Mucosa of descending colon (tissue), 3 donors: Measurements from ENCODE around the gene SNRPA. TPM values are rescaled to one million over a fixed set of nuclear protein-coding genes. Genes with fewer than 3 reads are reported as not detected.
"Not testable (repeated sequence)": the region's sequence is repeated elsewhere in the genome, so short reads cannot be mapped to it uniquely, and the experiment has no call there.

ENCODE experiments used
- ATAC-seq: fragments of 200-7000 bp; cut with Tn5 transposase; one replicate; pipeline ENCODE4 v1.9.1; 2020; ENCODE audit warnings: mild to moderate bottlenecking, moderate library complexity
- DNase-seq, 3 donors: peaks; one replicate each; pipeline ENCODE4 v3.0.0-alpha.2; 2020
- H3K36me3 ChIP-seq: fragments of 200-600 bp; one replicate; pipeline ENCODE4 v1.8.0; 2021; ENCODE audit warnings: low read depth, mild to moderate bottlenecking
- H3K4me1 ChIP-seq: fragments of 200-600 bp; one replicate; pipeline ENCODE4 v1.8.0; 2021; ENCODE audit warnings: low read depth, mild to moderate bottlenecking
- H3K4me3 ChIP-seq: fragments of 200-600 bp; one replicate; pipeline ENCODE4 v1.8.0; 2021; ENCODE audit warnings: mild to moderate bottlenecking
- H3K9me3 ChIP-seq: fragments of 200-600 bp; one replicate; pipeline ENCODE4 v1.8.0; 2021; ENCODE audit warnings: mild to moderate bottlenecking
- intact Hi-C, 2 donors: fragments of 100-400 bp; cut with DNase I in 1 of 2; cut with micrococcal nuclease in 1 of 2; formaldehyde crosslinking; loops; one replicate each; pipeline versions ENCODE4 v1.11.0 to v1.11.1; 2022; cut with DNase I, micrococcal nuclease
- total RNA-seq, 3 donors: library from RNA; stranded (reverse); fragmentation: NEBNext Ultra II Directional in 2 of 3; extraction: Animal tissue kit (Norgen Biotek cat#: 25700) in 2 of 3; gene quantifications; one replicate each; pipeline versions ENCODE4 v1.2.1 to v1.2.4, GENCODE V29; 2021 to 2023
- TF ChIP-seq, protein P1 (sequence below): fragments of 200-600 bp; IDR thresholded peaks from one replicate; pipeline ENCODE4 v1.8.0; 2022; ENCODE audit warnings: antibody characterized with exemption, mild to moderate bottlenecking
- donor health status: DM: no; HTN: no; CAD: no; lungs with moderate emphysema.
- donor health status: DM: no; HTN: no; CAD: no.
- donor health status: DM: no; HTN: yes; CAD: no.

Gene SNRPA
- total RNA-seq, 3 donors from 2014 or later = 54.0 to 81.7 (median 59.9) TPM

DNA sequence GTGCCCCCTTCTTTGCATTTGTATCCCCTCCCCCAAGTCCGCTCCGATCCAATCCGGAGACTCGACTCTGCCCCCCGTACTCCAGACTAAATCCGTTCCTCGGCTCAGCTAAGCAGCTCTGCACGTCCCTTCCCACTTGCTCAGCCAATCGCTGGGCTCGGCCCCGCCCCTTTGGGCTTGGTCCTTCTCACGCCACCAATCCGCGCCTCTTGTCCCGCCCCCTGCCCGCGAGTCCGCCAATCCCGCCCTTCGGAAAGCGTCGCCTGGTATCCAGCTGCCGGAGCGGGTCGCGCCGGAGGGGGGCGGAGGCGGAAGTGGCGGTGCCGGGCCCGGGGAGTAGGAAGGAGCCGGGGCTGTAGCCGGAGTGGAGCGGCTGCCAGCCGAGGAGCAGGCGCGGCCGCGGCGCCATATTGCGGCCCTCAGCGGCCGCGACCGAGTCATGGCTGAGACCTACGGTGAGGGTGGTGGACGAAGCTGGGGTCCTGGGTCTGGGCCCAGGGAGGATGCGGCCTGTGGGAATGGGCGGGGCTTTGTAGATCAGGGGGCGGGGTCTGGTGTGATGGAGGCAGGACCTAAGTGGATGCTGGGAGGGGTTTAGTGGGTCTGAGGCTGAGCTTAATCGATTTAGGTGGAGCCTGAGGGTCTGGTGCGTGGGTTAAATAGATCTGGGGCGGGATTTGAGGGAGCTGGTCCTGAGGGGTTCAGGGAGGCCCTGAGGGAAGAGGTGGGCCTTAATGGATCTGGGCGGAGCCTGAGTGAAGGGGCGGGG lies 27.1 kb downstream of the SNRPA start, which contains the start of gene RAB4B:
Gene RAB4B, plus strand, starts transcription at position 311 of the 769 bp plus-strand sequence. Its CDS starts 129 bp downstream, at position 440.
- H3K9me3 ChIP-seq = no peaks in the 10 kb centered on the region
- peaks cover 4% of the 10 kb centered on the region for H3K4me1 ChIP-seq
- ATAC-seq (peak; percentile 90), DNase-seq (peak; percentile 100)
- peak within 1 kb of the TSS; percentile 58 for H3K4me3 ChIP-seq
- intact Hi-C loops = no loop called here
- no peaks in the 10 kb centered on the region for H3K36me3 ChIP-seq
- TF ChIP-seq, protein P1, sequence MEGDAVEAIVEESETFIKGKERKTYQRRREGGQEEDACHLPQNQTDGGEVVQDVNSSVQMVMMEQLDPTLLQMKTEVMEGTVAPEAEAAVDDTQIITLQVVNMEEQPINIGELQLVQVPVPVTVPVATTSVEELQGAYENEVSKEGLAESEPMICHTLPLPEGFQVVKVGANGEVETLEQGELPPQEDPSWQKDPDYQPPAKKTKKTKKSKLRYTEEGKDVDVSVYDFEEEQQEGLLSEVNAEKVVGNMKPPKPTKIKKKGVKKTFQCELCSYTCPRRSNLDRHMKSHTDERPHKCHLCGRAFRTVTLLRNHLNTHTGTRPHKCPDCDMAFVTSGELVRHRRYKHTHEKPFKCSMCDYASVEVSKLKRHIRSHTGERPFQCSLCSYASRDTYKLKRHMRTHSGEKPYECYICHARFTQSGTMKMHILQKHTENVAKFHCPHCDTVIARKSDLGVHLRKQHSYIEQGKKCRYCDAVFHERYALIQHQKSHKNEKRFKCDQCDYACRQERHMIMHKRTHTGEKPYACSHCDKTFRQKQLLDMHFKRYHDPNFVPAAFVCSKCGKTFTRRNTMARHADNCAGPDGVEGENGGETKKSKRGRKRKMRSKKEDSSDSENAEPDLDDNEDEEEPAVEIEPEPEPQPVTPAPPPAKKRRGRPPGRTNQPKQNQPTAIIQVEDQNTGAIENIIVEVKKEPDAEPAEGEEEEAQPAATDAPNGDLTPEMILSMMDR = no peak

DNA sequence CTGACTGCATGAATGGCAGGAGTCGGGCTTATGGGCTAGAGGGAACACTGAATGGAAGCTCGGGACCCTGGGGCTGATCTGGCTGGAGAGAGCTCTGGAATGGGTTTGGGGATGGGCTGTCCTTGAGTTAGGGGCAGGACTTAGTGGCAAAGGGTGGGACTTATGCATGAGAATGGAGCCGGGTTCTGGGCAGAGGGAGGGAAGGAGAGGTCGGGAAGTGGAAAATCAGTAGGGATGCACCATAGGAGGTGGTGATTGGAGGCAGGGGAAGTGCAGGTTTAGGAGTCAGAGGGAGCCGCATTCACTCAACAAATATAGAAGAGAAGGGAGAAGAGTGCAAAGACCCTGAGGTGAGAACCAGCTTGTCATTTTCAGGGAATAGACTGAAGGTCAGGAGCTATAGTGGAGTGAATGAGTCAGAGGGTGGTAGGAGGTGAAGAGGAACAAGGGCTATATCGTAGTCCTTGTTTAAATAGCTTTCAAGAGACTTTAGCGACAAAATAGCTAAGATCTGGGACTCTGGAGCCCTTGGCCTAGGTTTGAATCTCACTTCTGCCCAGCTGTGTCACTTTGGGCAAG lies 27.8 kb downstream of the SNRPA start:
- TF ChIP-seq, protein P1 = no peak
- intact Hi-C loops = no loop called here
- DNase-seq (no peak), ATAC-seq (peak; percentile 6)
- no peaks in the 10 kb centered on the region for H3K36me3 ChIP-seq
- no peaks in the 10 kb centered on the region for H3K9me3 ChIP-seq
- H3K4me1 ChIP-seq = peaks cover 4% of the 10 kb centered on the region
- H3K4me3 ChIP-seq = peak overlapping the region; percentile 58

DNA sequence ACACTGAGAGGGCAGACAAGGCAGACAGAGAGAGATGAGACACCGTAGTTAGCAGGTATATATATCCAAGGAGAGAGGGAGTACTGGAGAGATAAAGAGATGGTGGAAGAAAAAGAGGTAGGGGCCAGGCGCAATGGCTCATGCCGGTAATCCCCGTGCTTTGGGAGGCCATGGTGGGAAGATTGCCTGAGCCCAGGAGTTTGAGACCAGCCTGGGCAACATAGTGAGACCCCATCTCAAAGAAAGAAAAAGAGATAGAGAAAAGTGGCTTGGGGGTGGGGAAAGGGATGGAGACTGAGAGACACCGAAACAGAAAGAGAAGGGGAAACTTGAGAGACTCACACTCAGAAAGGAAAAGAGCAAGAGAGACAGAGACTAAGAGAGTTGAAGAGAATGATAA lies 29.6 kb downstream of the SNRPA start:
- intact Hi-C loops = no loop called here
- peaks cover 4% of the 10 kb centered on the region for H3K4me1 ChIP-seq
- H3K9me3 ChIP-seq = no peaks in the 10 kb centered on the region
- H3K36me3 ChIP-seq = no peaks in the 10 kb centered on the region
- no peak for DNase-seq
- no peak overlapping the region for H3K4me3 ChIP-seq
- no peak for ATAC-seq
- TF ChIP-seq, protein P1 = no peak

DNA sequence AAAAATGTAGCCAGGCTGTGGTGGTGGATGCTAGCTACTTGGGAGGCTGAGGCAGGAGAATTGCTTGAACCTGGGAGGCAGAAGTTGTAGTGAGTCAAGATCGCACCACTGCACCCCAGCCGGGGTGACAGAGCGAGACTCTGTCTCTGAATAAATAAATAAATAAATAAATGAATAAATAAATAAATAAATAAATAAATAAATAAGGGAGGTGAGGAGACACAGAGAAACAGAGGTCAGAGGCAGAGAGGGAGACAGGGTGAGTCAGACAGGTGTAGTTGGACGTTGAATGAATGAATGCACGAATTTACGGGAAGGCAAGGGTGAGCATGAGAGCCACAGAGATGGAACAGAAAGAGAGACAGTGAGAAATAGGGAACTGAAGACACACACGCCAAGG lies 30.1 kb downstream of the SNRPA start:
- H3K4me1 ChIP-seq = peaks cover 4% of the 10 kb centered on the region
- H3K36me3 ChIP-seq = no peaks in the 10 kb centered on the region
- H3K9me3 ChIP-seq = no peaks in the 10 kb centered on the region
- intact Hi-C loops = no loop called here
- DNase-seq (no peak), ATAC-seq (no peak)
- TF ChIP-seq, protein P1 = no peak
- H3K4me3 ChIP-seq = no peak overlapping the region

DNA sequence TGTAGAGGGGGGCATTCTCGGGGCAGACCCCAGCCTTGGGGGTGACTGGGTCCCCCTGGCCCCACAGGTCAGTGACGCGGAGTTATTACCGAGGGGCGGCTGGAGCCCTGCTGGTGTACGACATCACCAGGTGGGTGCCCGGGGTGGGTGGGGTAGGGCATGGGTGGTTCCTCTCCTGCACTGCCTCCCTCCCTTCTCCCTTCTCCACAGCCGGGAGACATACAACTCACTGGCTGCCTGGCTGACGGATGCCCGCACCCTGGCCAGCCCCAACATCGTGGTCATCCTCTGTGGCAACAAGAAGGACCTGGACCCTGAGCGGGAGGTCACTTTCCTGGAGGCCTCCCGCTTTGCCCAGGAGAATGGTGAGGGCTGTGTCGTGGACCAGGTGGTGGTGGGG lies 32.7 kb downstream of the SNRPA start:
- no peaks in the 10 kb centered on the region for H3K9me3 ChIP-seq
- no peaks in the 10 kb centered on the region for H3K36me3 ChIP-seq
- H3K4me3 ChIP-seq = no peak overlapping the region
- intact Hi-C loops = no loop called here
- no peaks in the 10 kb centered on the region for H3K4me1 ChIP-seq
- ATAC-seq (no peak), DNase-seq (no peak)
- TF ChIP-seq, protein P1 = no peak

DNA sequence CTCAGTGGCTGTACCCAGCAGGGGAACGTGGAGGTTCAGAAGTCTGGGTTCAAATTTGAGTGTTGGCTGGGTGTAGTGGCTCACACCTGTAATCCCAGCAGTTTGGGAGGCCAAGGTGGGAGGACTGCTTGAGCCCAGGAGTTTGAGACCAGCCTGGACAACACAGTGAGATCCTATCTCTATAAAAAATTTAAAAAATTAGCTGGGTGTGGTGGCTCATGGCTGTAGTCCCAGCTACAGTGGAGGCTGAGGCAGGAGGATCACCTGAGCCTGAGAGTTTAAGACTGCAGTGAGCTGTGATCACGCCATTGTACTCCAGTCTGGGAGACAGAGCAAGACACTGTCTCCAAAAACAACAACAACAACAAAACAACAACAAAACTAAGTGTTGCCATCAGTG lies 33.1 kb downstream of the SNRPA start:
- H3K4me1 ChIP-seq, H3K36me3 ChIP-seq, DNase-seq, ATAC-seq, intact Hi-C loops, H3K9me3 ChIP-seq, H3K4me3 ChIP-seq: not testable (repeated sequence)
